ENCODE measurements around the gene SOAT2.

DNA sequence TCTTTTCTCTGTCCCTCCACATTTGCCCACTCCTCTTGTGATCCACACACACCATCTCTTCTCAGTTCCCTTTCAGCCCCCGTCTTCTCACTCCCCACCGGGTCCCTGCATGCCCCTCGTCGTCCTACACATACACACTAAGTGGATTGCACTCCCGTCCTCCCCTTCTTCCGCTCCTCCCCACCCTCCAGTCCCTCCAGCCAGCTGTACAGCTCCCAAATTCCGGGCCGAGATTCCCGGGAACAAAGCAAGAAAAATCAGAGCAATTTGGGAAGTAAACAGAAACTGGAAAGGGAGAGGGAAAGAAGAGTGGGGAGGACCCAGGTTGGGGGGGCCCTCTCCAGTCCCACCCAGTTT lies 6.1 kb upstream of the SOAT2 start:
- TF ChIP-seq CTCF (IDR thresholded peaks at IDR 0.05) (no peak), POLR2A (IDR thresholded peaks at IDR 0.05) (no peak)
